Kidney (tissue), 14 donors: ENCODE results near the gene ZMYM2. TPM values are rescaled to one million over a fixed set of nuclear protein-coding genes. Genes with fewer than 3 reads are reported as not detected.

ENCODE experiments used
- DNase-seq, 5 donors: peaks; one replicate each; pipeline ENCODE4 v3.0.0-alpha.2; 2013 to 2020
- FAIRE-seq: peaks from 2 replicates; lab custom pipeline; 2012; peaks lifted over from hg19 to GRCh38; lab: Jason Lieb, UNC
- H3K27ac ChIP-seq, 2 donors: one replicate each; pipeline ENCODE4 v1.7.0; 2013; ENCODE audit warnings: low read depth in 2 of 2, low read length in 2 of 2, inconsistent platforms in 1 of 2
- H3K27me3 ChIP-seq: one replicate; pipeline ENCODE4 v1.7.1; 2013; ENCODE audit warnings: low read length, inconsistent platforms; ENCODE audit not compliant: control insufficient read depth, insufficient read depth
- H3K36me3 ChIP-seq, 3 donors: one replicate each; pipeline versions ENCODE4 v1.7.0 to v1.7.1; 2013; ENCODE audit warnings: low read length in 3 of 3, control low read depth in 1 of 3, inconsistent platforms in 1 of 3; ENCODE audit not compliant: insufficient read depth in 3 of 3, control insufficient read depth in 2 of 3
- H3K4me1 ChIP-seq, 3 donors: one replicate each; pipeline versions ENCODE4 v1.7.0 to v1.7.1; 2013; ENCODE audit warnings: low read length in 3 of 3, inconsistent platforms in 1 of 3, low read depth in 1 of 3; ENCODE audit not compliant: control insufficient read depth in 2 of 3, insufficient read depth in 2 of 3
- H3K4me3 ChIP-seq, 3 donors: one replicate each; pipeline versions ENCODE4 v1.7.0 to v1.8.1; 2013; ENCODE audit warnings: low read length in 3 of 3, control low read depth in 1 of 3, inconsistent platforms in 1 of 3
- H3K9ac ChIP-seq, 3 donors: one replicate each; pipeline versions ENCODE4 v1.7.0 to v1.7.1; 2013; ENCODE audit warnings: low read length in 3 of 3, control low read depth in 1 of 3, inconsistent platforms in 1 of 3
- H3K9me3 ChIP-seq, 3 donors: one replicate each; pipeline versions ENCODE4 v1.7.0 to v1.7.1; 2013; ENCODE audit warnings: low read length in 3 of 3, control low read depth in 1 of 3, inconsistent platforms in 1 of 3; ENCODE audit not compliant: control insufficient read depth in 2 of 3, insufficient read depth in 1 of 3
- CTCF ChIP-seq: IDR thresholded peaks from 3 replicates; pipeline ENCODE4 v1.5.1; 2012; ENCODE audit warnings: mild to moderate bottlenecking, moderate library complexity, borderline replicate concordance; ENCODE audit not compliant: insufficient read depth; ENCODE audit errors: extremely low read depth
- intact Hi-C: fragments of 100-400 bp; cut with DNase I; formaldehyde crosslinking; loops from one replicate; pipeline ENCODE4 v1.11.1; 2022
- polyA plus RNA-seq: library from polyadenylated mRNA; stranded (reverse); fragments of 350-450 nt; fragmentation: Illumina TruSeq; extraction: RNeasy Lipid Tissue Mini Kit (QIAGEN cat#74804); gene quantifications from one replicate; pipeline ENCODE4 v1.2.3, GENCODE V29; 2014; ENCODE audit warnings: low read depth, low replicate concordance; ENCODE audit not compliant: insufficient read depth
- total RNA-seq: library from RNA; stranded (reverse); fragmentation: NEBNext Ultra II Directional; extraction: Animal tissue kit (Norgen Biotek cat#: 25700); gene quantifications from one replicate; pipeline ENCODE4 v1.2.1, GENCODE V29; 2021
- donor health status: control.
- donor health status: control.
- donor health status: control.
- donor health status: control.
- donor health status: control.
- donor health status: DM: yes; HTN: yes; CAD: no.
- donor health status: Normal renal cell carcinoma (clear cell type).

The ZMYM2 gene
- total and polyA plus RNA-seq, 2 donors from 2014 or later = 22.7 to 81.3 TPM

- DNase-seq (peak in 1 of 5 donors; percentile 17), FAIRE-seq (no peak)
- Histone ChIP-seq H3K9ac (peak overlapping the region in 1 of 3 donors; percentile 34), H3K27me3 (peaks cover 5% of the 10 kb centered on the region), H3K4me1 (peaks cover 0 to 4% (median 0%) of the 10 kb centered on the region in 3 donors), H3K4me3 (no peak overlapping the region), H3K36me3 (no peaks in the 10 kb centered on the region), H3K9me3 (no peaks in the 10 kb centered on the region), H3K27ac (no peak overlapping the region)
- intact Hi-C loops = no loop called here
- no peak for TF ChIP-seq CTCF
Observed at GRCh38 chr13:20125783-20126165, 167.2 kb downstream of the ZMYM2 start.

GRCh38 chr13:20126541-20127261 lies 168.2 kb downstream of the ZMYM2 start:
- no peak for TF ChIP-seq CTCF
- intact Hi-C loops = no loop called here
- Histone ChIP-seq H3K27me3 (peaks cover 5% of the 10 kb centered on the region), H3K36me3 (no peaks in the 10 kb centered on the region), H3K4me1 (peaks cover 0 to 4% (median 0%) of the 10 kb centered on the region in 3 donors), H3K9ac (no peak overlapping the region), H3K4me3 (no peak overlapping the region), H3K9me3 (no peaks in the 10 kb centered on the region), H3K27ac (no peak overlapping the region)
- FAIRE-seq (no peak), DNase-seq (peak in 1 of 5 donors; percentile 46)

- FAIRE-seq = no peak
- Histone ChIP-seq H3K4me1 (peaks cover 0 to 4% (median 0%) of the 10 kb centered on the region in 3 donors), H3K9me3 (no peaks in the 10 kb centered on the region), H3K36me3 (no peaks in the 10 kb centered on the region), H3K27ac (no peak overlapping the region), H3K9ac (peak overlapping the region in 1 of 3 donors; percentile 40), H3K27me3 (peaks cover 5% of the 10 kb centered on the region), H3K4me3 (peak overlapping the region in 2 of 3 donors; percentile 50 to 67)
- no peak for DNase-seq
- no peak for TF ChIP-seq CTCF
- intact Hi-C loops = no loop called here
Observed at GRCh38 chr13:20127262-20127561, 168.7 kb downstream of the ZMYM2 start.
